Psoas muscle (tissue), 8 donors: ENCODE data around the gene TMEM82. TPM values are rescaled to one million over a fixed set of nuclear protein-coding genes. Genes with fewer than 3 reads are reported as not detected.

ENCODE experiments used
- ATAC-seq, 4 donors: fragments of 200-7000 bp; cut with Tn5 transposase; one replicate each; pipeline ENCODE4 v1.9.1; 2020; ENCODE audit warnings: moderate library complexity in 3 of 4, mild to moderate bottlenecking in 2 of 4
- DNase-seq, 2 donors: peaks; one replicate each; pipeline ENCODE4 v3.0.0-alpha.2; 2020
- H3K27ac ChIP-seq: fragments of 200-600 bp; one replicate; pipeline ENCODE4 v1.8.0; 2022
- H3K27me3 ChIP-seq, 3 donors: fragments of 200-600 bp in 1 of 3; one replicate each; pipeline versions ENCODE4 v1.6.1 to v1.8.0; 2013 to 2022; ENCODE audit warnings: low read length in 2 of 3, mild to moderate bottlenecking in 2 of 3, moderate library complexity in 1 of 3; ENCODE audit not compliant: insufficient read depth in 3 of 3
- H3K36me3 ChIP-seq, 2 donors: fragments of 200-600 bp in 1 of 2; one replicate each; pipeline versions ENCODE4 v1.6.1 to v1.8.0; 2013 to 2022; ENCODE audit warnings: low read depth in 1 of 2, mild to moderate bottlenecking in 1 of 2, moderate library complexity in 1 of 2; ENCODE audit not compliant: insufficient read depth in 1 of 2
- H3K4me1 ChIP-seq: fragments of 200-600 bp; one replicate; pipeline ENCODE4 v1.8.0; 2022
- H3K4me3 ChIP-seq: fragments of 200-600 bp; one replicate; pipeline ENCODE4 v1.8.0; 2022; ENCODE audit warnings: mild to moderate bottlenecking
- H3K9me3 ChIP-seq: fragments of 200-600 bp; one replicate; pipeline ENCODE4 v1.8.0; 2022
- CTCF ChIP-seq: fragments of 200-600 bp; IDR thresholded peaks from one replicate; pipeline ENCODE4 v1.8.0; 2022; ENCODE audit warnings: antibody characterized with exemption
- WGBS, 3 donors: extraction: QIAGEN DNeasy Blood & Tissue Kit; methylation state at CpG; one replicate each; pipeline versions ENCODE4 v1.1.6 to v1.1.7; 2013; 5-methylcytosine and 5-hydroxymethylcytosine counted together
- intact Hi-C, 2 donors: fragments of 100-400 bp; cut with DNase I; formaldehyde crosslinking; loops; one replicate each; pipeline versions ENCODE4 v1.11.0 to v1.14.2; 2022
- polyA plus RNA-seq, 3 donors: library from polyadenylated mRNA; stranded (reverse); fragments of 200-250 nt; gene quantifications; one replicate each; pipeline ENCODE4 v1.2.3, GENCODE V29; 2013
- total RNA-seq, 4 donors: library from RNA; stranded (reverse); fragmentation: NEBNext Ultra II Directional in 2 of 4; extraction: Animal tissue kit (Norgen Biotek cat#: 25700) in 2 of 4; gene quantifications; one replicate each; pipeline versions ENCODE4 v1.2.1 to v1.2.4, GENCODE V29; 2021 to 2023
- donor health status: healthy with polysubstance abuse.
- donor health status: DM: no; HTN: no; CAD: no; lungs with moderate emphysema.
- donor health status: Bipolar disorder and iron deficiency.
- donor health status: healthy.
- donor health status: DM: yes; HTN: yes; CAD: no.
- donor health status: DM: no; HTN: no; CAD: no.
- donor health status: DM: no; HTN: no; CAD: no.
- donor health status: DM: yes; HTN: yes; CAD: no.

Gene TMEM82
- total and polyA plus RNA-seq, 7 donors: not detected

- Histone ChIP-seq H3K9me3 (no peaks in the 10 kb centered on the region), H3K4me3 (no peak overlapping the region), H3K27ac (no peak overlapping the region), H3K27me3 (no peaks in the 10 kb centered on the region), H3K36me3 (no peaks in the 10 kb centered on the region), H3K4me1 (peaks cover 3% of the 10 kb centered on the region)
- DNase-seq (no peak), ATAC-seq (peak in 1 of 4 donors; percentile 19)
- WGBS, 3 donors: 52 to 61% (median 61%) methylated on average over 19 of the region's 19 CpGs
- no peak for TF ChIP-seq CTCF
- intact Hi-C loops: no loop called here
These were observed 7.3 kb downstream of the TMEM82 start for GRCh38 chr1:15749399-15750291.

GRCh38 chr1:15750924-15751323 lies 8.6 kb downstream of the TMEM82 start:
- 90 to 96% (median 93%) methylated on average over 12 of the region's 12 CpGs for WGBS, 3 donors
- ATAC-seq (no peak), DNase-seq (no peak)
- TF ChIP-seq CTCF: no peak
- Histone ChIP-seq H3K27ac (no peak overlapping the region), H3K4me3 (no peak overlapping the region), H3K9me3 (no peaks in the 10 kb centered on the region), H3K4me1 (peaks cover 3% of the 10 kb centered on the region), H3K27me3 (no peaks in the 10 kb centered on the region), H3K36me3 (no peaks in the 10 kb centered on the region)
- intact Hi-C loops: no loop called here

GRCh38 chr1:15751717-15752116 lies 9.4 kb downstream of the TMEM82 start:
- no peak for TF ChIP-seq CTCF
- no peaks in the 10 kb centered on the region for H3K9me3 ChIP-seq
- no peaks in the 10 kb centered on the region for H3K36me3 ChIP-seq
- H3K4me3 ChIP-seq: no peak overlapping the region
- no peak for DNase-seq
- H3K4me1 ChIP-seq: peaks cover 9% of the 10 kb centered on the region
- no peaks in the 10 kb centered on the region for H3K27me3 ChIP-seq
- intact Hi-C loops: no loop called here
- no peak overlapping the region for H3K27ac ChIP-seq
- WGBS, 3 donors: 85 to 93% (median 88%) methylated on average over 10 of the region's 10 CpGs
- ATAC-seq: no peak

GRCh38 chr1:15753776-15754175 lies 11.5 kb downstream of the TMEM82 start:
- intact Hi-C loops: no loop called here

More at GRCh38 chr1:15753776-15754175, 11.5 kb downstream of the TMEM82 start:
- no peak overlapping the region for H3K27ac ChIP-seq
- no peaks in the 10 kb centered on the region for H3K9me3 ChIP-seq
- ATAC-seq: no peak
- H3K27me3 ChIP-seq: peaks cover 0 to 17% (median 3%) of the 10 kb centered on the region in 3 donors
- 65 to 74% (median 73%) methylated on average over 10 of the region's 10 CpGs for WGBS, 3 donors
- H3K4me1 ChIP-seq: peaks cover 10% of the 10 kb centered on the region
- no peak overlapping the region for H3K4me3 ChIP-seq
- TF ChIP-seq CTCF: no peak
- DNase-seq: no peak
- H3K36me3 ChIP-seq: no peaks in the 10 kb centered on the region
